Upper lobe of left lung (tissue), 6 donors: ENCODE results near the gene JAZF1. TPM values are rescaled to one million over a fixed set of nuclear protein-coding genes. Genes with fewer than 3 reads are reported as not detected.

Source experiments
- ATAC-seq, 2 donors: fragments of 200-7000 bp; cut with Tn5 transposase; one replicate each; pipeline ENCODE4 v1.9.1; 2022; ENCODE audit warnings: mild to moderate bottlenecking in 2 of 2, moderate library complexity in 2 of 2; ENCODE audit not compliant: low FRiP score in 2 of 2
- DNase-seq, 2 donors: peaks; one replicate each; pipeline ENCODE4 v3.0.0-alpha.2; 2019 to 2020
- H3K27ac ChIP-seq, 4 donors: fragments of 200-600 bp; sonication (generic); one replicate each; pipeline ENCODE4 v1.5.1; 2016 to 2019
- H3K27me3 ChIP-seq, 4 donors: fragments of 200-600 bp; sonication (generic); one replicate each; pipeline ENCODE4 v1.5.1; 2017 to 2019
- H3K36me3 ChIP-seq, 4 donors: fragments of 200-600 bp; sonication (generic); one replicate each; pipeline ENCODE4 v1.5.1; 2016 to 2019
- H3K4me1 ChIP-seq, 4 donors: fragments of 200-600 bp; sonication (generic); one replicate each; pipeline ENCODE4 v1.5.1; 2018 to 2019
- H3K4me3 ChIP-seq, 4 donors: fragments of 200-600 bp; sonication (generic); one replicate each; pipeline ENCODE4 v1.5.1; 2017 to 2019; ENCODE audit warnings: mild to moderate bottlenecking in 2 of 4, moderate library complexity in 1 of 4
- H3K9me3 ChIP-seq, 4 donors: fragments of 200-600 bp; sonication (generic); one replicate each; pipeline ENCODE4 v1.5.1; 2018 to 2019
- EP300 ChIP-seq, 4 donors: sonication (generic); formaldehyde crosslinking; IDR thresholded peaks; one replicate each; pipeline ENCODE4 v1.5.1; 2017; ENCODE audit warnings: antibody characterized with exemption in 4 of 4, control low read depth in 2 of 4
- POLR2A ChIP-seq, 4 donors: fragments of 450-650 bp; IDR thresholded peaks; one replicate each; pipeline ENCODE4 v1.5.1; 2016 to 2017; ENCODE audit warnings: antibody characterized with exemption in 4 of 4, mild to moderate bottlenecking in 2 of 4
- POLR2AphosphoS5 ChIP-seq, 2 donors: sonication (generic); formaldehyde crosslinking; IDR thresholded peaks; one replicate each; pipeline ENCODE4 v1.5.1; 2017; ENCODE audit warnings: antibody characterized with exemption in 2 of 2
- WGBS, 2 donors: methylation state at CpG; one replicate each; pipeline ENCODE4 v1.1.5; 2017 to 2018; 5-methylcytosine and 5-hydroxymethylcytosine counted together
- total RNA-seq, 6 donors: library from RNA; depleted of rRNA in 4 of 6; stranded (reverse); fragments of >200 nt in 4 of 6; gene quantifications; one replicate each; pipeline versions ENCODE4 v1.1.0 to v1.2.1, GENCODE V29; 2016 to 2021
- TF ChIP-seq, protein P1 (sequence below), 6 experiments: fragments of 450-650 bp in 4 of 6; fragments of 200-600 bp in 2 of 6; sonication (generic) in 2 of 6; IDR thresholded peaks; one replicate each; pipeline ENCODE4 v1.5.1; 2016 to 2019; ENCODE audit warnings: antibody characterized with exemption in 6 of 6
- donor health status: DM: no; HTN: no; CAD: no; lungs with moderate emphysema.
- donor health status: DM: no; HTN: yes; CAD: no; lungs with severe emphysema.

Gene JAZF1
- total RNA-seq, 6 donors from 2014 or later, result 4.2 to 19.4 (median 12.4) TPM

DNA sequence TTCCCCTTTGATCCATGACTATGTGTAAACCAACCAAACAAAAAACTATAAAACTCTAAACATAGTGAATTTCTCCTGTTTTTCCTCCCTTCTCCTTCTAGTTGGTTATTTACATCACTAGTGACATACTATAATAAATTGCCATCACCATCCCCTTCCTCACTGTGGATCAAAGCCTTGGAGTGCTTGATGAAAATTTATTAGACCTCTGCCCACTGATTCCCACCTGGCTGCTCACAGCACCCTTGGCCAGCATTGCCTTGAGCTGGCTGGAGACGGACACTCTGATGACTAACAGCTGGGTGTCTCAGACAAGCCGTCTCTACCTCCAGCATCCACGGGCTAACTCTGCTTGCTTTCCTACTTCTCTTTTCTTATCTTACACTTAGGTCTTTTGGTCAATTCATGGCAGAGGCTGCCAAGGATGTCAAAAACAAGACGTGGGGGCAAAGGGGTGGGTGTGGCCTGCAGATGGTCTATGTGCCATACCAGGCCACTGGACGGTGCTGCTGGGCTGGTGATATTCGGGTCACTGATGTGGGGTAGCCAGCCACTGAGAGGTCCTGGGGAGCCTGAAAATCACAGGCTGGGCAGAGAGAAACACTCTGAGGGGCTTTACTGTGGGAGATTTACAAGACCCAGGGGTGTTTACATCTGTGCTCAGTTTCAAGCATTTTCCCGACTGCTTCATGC is 232.9 kb downstream of the JAZF1 start:
- TF ChIP-seq EP300 (IDR thresholded peaks at IDR 0.05), result no peak
- TF ChIP-seq, protein P1, sequence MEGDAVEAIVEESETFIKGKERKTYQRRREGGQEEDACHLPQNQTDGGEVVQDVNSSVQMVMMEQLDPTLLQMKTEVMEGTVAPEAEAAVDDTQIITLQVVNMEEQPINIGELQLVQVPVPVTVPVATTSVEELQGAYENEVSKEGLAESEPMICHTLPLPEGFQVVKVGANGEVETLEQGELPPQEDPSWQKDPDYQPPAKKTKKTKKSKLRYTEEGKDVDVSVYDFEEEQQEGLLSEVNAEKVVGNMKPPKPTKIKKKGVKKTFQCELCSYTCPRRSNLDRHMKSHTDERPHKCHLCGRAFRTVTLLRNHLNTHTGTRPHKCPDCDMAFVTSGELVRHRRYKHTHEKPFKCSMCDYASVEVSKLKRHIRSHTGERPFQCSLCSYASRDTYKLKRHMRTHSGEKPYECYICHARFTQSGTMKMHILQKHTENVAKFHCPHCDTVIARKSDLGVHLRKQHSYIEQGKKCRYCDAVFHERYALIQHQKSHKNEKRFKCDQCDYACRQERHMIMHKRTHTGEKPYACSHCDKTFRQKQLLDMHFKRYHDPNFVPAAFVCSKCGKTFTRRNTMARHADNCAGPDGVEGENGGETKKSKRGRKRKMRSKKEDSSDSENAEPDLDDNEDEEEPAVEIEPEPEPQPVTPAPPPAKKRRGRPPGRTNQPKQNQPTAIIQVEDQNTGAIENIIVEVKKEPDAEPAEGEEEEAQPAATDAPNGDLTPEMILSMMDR (IDR thresholded peaks at IDR 0.05), result no peak
- TF ChIP-seq POLR2A (IDR thresholded peaks at IDR 0.05), result no peak
- no peak for TF ChIP-seq POLR2AphosphoS5 (IDR thresholded peaks at IDR 0.05)
- Histone ChIP-seq H3K9me3 (no peaks in the 10 kb centered on the region), H3K4me1 (no peaks in the 10 kb centered on the region), H3K36me3 (no peaks in the 10 kb centered on the region), H3K4me3 (no peak overlapping the region), H3K27me3 (no peaks in the 10 kb centered on the region), H3K27ac (no peak overlapping the region)
- ATAC-seq (peak in 1 of 2 donors; percentile 49), DNase-seq (no peak)
- WGBS, 2 donors, result 79 to 80% methylated on average over 7 of the region's 7 CpGs

DNA sequence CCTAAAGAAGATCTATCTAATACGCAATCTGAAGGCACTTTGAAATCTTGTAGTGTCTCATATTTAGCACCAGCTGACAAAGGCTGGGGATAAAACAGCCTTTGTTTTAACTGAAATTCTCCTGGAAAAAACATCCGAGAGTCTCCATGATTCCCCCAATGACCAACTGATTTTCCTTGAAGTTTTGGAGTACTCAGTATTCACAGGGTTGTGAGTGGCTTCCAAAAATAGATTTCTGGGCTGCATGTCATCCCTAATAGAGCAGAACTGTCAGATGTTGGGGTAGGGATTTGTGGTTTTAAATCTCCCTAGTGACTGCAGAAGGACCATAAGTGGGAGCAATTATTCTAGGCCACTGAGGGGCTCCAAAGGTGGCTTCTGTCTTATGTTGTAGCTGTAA is 234.2 kb downstream of the JAZF1 start:
- no peaks in the 10 kb centered on the region for H3K27me3 ChIP-seq
- ATAC-seq (no peak), DNase-seq (no peak)
- no peaks in the 10 kb centered on the region for H3K36me3 ChIP-seq
- WGBS, 2 donors, result 94 to 98% methylated on average over 2 of the region's 2 CpGs
- TF ChIP-seq POLR2A (IDR thresholded peaks at IDR 0.05) (no peak), EP300 (IDR thresholded peaks at IDR 0.05) (no peak), POLR2AphosphoS5 (IDR thresholded peaks at IDR 0.05) (no peak)
- TF ChIP-seq, protein P1 (IDR thresholded peaks at IDR 0.05), result no peak
- no peaks in the 10 kb centered on the region for H3K4me1 ChIP-seq
- no peak overlapping the region for H3K4me3 ChIP-seq
- H3K27ac ChIP-seq, result no peak overlapping the region
- H3K9me3 ChIP-seq, result no peaks in the 10 kb centered on the region

DNA sequence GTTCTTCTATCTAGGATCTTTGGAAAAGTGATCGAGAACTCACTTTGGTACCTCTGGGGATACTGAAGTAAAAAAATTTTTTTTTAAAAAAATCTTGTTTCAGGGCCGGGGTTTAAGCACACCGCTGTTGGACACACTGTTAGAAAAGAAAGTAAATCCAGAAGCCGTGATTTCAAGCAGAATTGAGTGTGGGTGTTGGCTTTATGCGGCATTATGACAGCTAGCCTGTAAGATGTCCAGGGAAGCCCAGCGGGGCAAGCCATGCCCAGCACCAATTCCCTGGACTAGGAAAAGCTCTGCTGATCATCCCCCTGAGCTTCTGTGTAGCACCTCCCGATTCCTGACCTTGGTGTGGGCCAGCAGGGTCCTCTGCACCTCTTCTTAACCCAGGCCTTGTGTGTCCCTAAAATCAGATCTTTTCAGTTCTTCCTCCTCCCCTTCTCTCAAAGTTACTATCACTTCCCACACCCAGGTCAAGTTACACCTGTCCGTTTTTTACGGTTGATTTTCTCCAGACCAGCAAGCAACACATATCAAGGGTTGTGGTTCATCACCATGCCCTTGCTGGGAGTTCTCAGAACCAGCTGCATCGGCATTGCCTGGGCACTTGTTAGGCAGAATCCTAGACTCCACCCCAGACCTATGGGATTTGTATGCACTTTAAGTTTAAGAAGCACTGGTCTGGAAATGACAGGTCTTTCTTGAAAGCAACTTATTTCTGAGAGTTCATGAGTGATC is 235.4 kb downstream of the JAZF1 start:
- H3K4me3 ChIP-seq, result no peak overlapping the region
- no peaks in the 10 kb centered on the region for H3K9me3 ChIP-seq
- no peak for ATAC-seq
- no peak for DNase-seq
- H3K36me3 ChIP-seq, result no peaks in the 10 kb centered on the region
- H3K27me3 ChIP-seq, result no peaks in the 10 kb centered on the region
- no peak overlapping the region for H3K27ac ChIP-seq
- H3K4me1 ChIP-seq, result no peaks in the 10 kb centered on the region
- WGBS, 2 donors, result 93 to 96% methylated on average over 10 of the region's 10 CpGs
- TF ChIP-seq EP300 (IDR thresholded peaks at IDR 0.05), result no peak

GRCh38 chr7:27944643-27945042 is 236.0 kb downstream of the JAZF1 start:
- Histone ChIP-seq H3K4me3 (no peak overlapping the region), H3K9me3 (no peaks in the 10 kb centered on the region), H3K27ac (no peak overlapping the region), H3K36me3 (no peaks in the 10 kb centered on the region), H3K4me1 (no peaks in the 10 kb centered on the region), H3K27me3 (no peaks in the 10 kb centered on the region)
- peak in 1 of 2 donors; percentile 60 for ATAC-seq
- DNase-seq, result no peak
- TF ChIP-seq EP300 (IDR thresholded peaks at IDR 0.05) (no peak), POLR2A (IDR thresholded peaks at IDR 0.05) (no peak), POLR2AphosphoS5 (IDR thresholded peaks at IDR 0.05) (no peak)
- TF ChIP-seq, protein P1 (IDR thresholded peaks at IDR 0.05), result no peak
- 85 to 92% methylated on average over 6 of the region's 6 CpGs for WGBS, 2 donors

DNA sequence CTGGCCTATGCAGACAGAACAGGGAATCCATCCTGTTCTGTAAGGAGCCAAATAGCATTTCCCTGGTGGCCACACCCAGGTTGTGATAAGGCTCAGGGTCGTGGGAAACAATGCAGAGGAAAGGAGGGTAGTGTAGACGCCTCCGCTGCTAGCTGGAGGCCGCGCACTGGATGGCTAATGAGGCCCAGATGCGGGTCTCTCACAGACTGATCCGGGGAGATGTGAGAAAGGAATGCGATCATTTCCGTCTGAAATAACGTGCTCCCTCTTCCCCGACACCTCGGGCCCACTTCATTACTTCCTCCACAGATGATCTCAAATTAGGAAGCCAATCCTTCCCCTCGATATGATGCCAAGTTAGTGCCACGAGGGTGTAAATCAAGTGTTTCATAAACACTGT is 237.4 kb downstream of the JAZF1 start:
- no peak for ATAC-seq
- DNase-seq, result no peak
- Histone ChIP-seq H3K4me1 (no peaks in the 10 kb centered on the region), H3K4me3 (no peak overlapping the region), H3K36me3 (no peaks in the 10 kb centered on the region), H3K9me3 (no peaks in the 10 kb centered on the region), H3K27ac (no peak overlapping the region), H3K27me3 (no peaks in the 10 kb centered on the region)
- WGBS, 2 donors, result 82 to 88% methylated on average over 14 of the region's 14 CpGs
- no peak for TF ChIP-seq POLR2A (IDR thresholded peaks at IDR 0.05)
- no peak for TF ChIP-seq POLR2AphosphoS5 (IDR thresholded peaks at IDR 0.05)
- TF ChIP-seq, protein P1 (IDR thresholded peaks at IDR 0.05), result no peak
- no peak for TF ChIP-seq EP300 (IDR thresholded peaks at IDR 0.05)
